ENCODE data around the gene KRTAP5-2. TPM values are rescaled to one million over a fixed set of nuclear protein-coding genes. Genes with fewer than 3 reads are reported as not detected.
"Not testable (repeated sequence)": the region's sequence is repeated elsewhere in the genome, so short reads cannot be mapped to it uniquely, and the experiment has no call there.

The KRTAP5-2 gene
- total RNA-seq, 1 experiment from 2014 or later: not detected

- peak; percentile 13 for DNase-seq (ENCODE audit: low read depth)
Observed at GRCh38 chr11:1628506-1629325, 30.6 kb upstream of the KRTAP5-2 start.

DNA sequence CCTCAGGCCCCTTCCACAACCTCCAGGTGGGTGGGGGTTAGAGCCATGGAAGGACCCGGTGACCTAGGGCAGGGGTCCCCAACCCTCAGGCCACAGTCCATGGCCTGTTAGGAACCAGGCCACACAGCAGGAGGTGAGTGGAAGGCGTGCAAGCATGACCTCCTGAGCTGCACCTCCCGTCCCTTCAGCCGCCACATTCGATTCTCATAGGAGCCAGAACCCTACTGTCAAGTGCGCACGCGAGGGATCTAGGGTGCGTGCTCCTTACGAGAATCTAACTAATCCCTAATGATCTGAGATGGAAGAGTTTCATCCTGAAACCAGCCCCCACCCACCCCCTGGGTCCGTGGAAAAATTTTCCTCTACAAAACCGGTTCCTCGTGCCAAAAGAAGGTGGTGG is 27.4 kb upstream of the KRTAP5-2 start:
- no peak for DNase-seq (ENCODE audit: low read depth)

DNA sequence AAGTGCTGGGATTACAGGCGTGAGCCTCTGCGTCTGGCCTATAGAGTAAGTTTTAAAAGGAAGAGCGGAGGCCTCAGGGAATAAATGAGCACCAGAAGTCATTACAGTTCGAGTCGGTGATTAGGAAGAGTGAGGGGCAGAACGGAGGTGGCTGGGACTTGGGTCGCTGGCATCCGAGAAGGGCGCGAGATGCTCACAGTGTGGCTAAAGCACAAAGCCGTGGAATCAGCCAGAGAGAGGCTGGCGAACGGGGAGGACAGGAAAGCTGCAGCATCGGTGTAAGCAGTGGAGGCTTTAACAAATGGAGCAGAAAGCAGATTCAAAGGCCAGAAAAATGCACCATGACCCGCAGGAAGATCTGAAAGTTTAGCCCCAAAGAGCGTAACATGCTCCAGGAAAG is 26.5 kb upstream of the KRTAP5-2 start:
- no peak for DNase-seq (ENCODE audit: low read depth)

- no peak for DNase-seq (ENCODE audit: low read depth)
Observed at GRCh38 chr11:1623716-1624115, 25.6 kb upstream of the KRTAP5-2 start.

GRCh38 chr11:1622086-1622485 is 24.0 kb upstream of the KRTAP5-2 start, which contains the start of gene KRTAP5-4:
KRTAP5-4 (minus strand) TSS chr11:1622138; CDS start chr11:1622093, 45 bp downstream.
- DNase-seq (ENCODE audit: low read depth): no peak

GRCh38 chr11:1619449-1619848 is 21.4 kb upstream of the KRTAP5-2 start:
- DNase-seq (ENCODE audit: low read depth): no peak

GRCh38 chr11:1618231-1618630 is 20.1 kb upstream of the KRTAP5-2 start:
- DNase-seq (ENCODE audit: low read depth): no peak

- DNase-seq (ENCODE audit: low read depth): no peak
Observed at GRCh38 chr11:1608363-1608762, 10.3 kb upstream of the KRTAP5-2 start, which contains the start of gene KRTAP5-3. KRTAP5-3 (minus strand) TSS chr11:1608463; CDS start chr11:1608385, 78 bp downstream.

DNA sequence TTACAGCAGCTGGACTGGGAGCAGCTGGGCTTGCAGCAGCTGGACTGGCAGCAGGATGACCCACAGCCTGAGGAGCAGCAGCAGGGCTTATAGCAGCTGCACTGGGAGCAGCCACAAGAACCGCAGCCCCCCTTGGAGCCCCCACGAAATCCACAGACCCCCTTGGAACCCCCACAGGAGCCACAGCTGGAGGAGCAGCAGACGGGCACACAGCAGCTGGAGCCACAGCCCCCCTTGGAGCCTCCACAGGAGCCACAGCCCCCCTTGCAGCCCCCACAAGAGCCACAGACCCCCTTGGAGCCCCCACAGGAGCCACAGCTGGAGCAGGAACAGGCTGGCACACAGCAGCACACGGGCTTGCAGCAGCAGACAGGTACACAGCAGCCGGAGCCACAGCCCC is 9.8 kb upstream of the KRTAP5-2 start:
- DNase-seq (ENCODE audit: low read depth): peak; percentile 42

DNA sequence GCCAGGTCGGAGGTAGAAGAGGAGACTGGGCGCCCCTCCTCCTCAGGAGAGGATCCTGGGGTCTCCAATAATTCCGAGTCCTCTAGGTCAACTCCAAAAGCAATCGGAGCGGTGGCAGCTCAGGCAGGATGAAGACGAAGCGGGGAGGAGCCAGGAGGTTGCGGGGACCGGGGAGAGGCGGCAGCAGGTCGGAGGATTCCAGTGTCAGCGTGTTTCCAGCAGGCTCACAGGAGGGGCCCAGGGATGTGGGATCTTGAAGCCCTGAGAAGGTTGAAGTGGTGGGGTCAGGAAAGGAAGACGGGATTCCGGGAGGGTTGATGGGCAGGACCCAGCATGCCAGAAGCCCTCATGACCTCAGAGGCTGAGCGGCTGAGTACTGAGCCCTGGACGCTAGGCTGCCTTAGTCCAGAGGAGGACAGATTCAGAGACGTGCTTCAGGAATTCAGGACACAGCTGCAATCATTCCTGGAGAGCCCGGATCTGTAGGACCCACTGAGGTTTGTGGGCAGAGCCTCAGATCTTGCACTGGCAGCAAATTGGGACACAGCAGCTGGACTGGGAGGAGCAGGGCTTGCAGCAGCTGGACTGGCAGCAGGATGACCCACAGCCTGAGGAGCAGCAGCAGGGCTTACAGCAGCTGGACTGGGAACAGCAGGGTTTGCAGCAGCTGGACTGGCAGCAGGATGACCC is 9.2 kb upstream of the KRTAP5-2 start:
- DNase-seq (ENCODE audit: low read depth): peak; percentile 47

GRCh38 chr11:1605923-1606322 is 7.8 kb upstream of the KRTAP5-2 start:
- DNase-seq (ENCODE audit: low read depth): not testable (repeated sequence)

GRCh38 chr11:1604711-1605110 is 6.6 kb upstream of the KRTAP5-2 start:
- no peak for DNase-seq (ENCODE audit: low read depth)

DNA sequence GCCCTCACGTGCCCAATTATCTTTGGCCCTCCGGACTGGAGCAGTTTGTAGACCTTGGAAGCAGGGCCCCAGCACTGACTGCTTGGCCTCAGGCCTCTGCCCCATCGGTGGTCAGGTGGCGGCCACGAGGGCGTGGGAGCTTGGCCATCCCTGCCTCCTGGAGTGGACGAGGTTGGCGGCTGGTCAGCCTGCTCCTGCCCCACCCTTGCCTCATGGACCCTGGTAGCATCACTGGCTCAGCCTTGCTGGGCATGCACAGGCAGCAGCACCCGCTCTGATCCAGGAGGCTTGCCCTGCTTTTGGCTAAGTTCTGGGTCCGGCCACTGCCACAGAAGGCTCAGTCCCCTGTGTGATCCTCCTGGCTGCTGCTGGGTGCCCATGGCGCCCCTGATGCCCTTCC is 6.1 kb upstream of the KRTAP5-2 start:
- DNase-seq (ENCODE audit: low read depth): no peak

DNA sequence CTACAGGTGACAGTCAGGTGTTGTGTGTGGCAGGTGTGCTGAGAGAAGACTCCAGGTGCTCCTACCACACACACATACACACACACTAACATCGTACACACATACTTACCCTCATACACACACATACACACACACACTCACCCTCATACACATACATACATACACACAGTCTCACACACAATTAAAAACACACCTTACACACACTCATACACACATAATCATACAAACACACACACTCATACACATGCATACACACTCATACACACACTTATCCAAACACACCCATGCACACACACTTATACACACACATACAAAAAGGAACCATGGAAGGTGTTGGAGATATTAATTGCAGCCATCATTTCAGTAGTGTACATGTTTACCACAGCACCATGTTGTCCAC is 5.5 kb upstream of the KRTAP5-2 start:
- DNase-seq (ENCODE audit: low read depth): no peak

- DNase-seq (ENCODE audit: low read depth): not testable (repeated sequence)
Observed at GRCh38 chr11:1601663-1602062, 3.6 kb upstream of the KRTAP5-2 start.

GRCh38 chr11:1600626-1601025 is 2.5 kb upstream of the KRTAP5-2 start:
- no peak for DNase-seq (ENCODE audit: low read depth)

GRCh38 chr11:1598816-1599215 is 722 bp upstream of the KRTAP5-2 start:
- no peak for DNase-seq (ENCODE audit: low read depth)

DNA sequence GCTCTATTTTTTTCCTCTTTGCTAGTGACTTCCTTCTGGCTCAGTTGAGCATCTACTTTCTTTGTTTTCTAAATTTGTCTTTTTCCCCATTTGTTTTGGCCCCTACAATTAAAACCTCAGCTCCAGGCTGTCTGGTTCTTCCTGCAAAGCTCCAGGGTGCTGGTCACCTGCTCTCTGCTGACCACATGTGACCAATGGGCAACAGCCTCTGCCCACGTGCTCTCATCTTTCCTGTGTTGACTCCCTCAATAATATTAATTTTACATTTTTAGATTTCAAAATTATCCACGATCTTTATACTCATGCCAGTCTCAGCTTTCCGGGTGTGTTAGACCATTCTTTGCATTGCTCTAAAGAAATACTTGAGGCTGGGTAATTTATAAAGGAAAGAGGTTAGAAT is 312 bp upstream of the KRTAP5-2 start:
- DNase-seq (ENCODE audit: low read depth): not testable (repeated sequence)

DNA sequence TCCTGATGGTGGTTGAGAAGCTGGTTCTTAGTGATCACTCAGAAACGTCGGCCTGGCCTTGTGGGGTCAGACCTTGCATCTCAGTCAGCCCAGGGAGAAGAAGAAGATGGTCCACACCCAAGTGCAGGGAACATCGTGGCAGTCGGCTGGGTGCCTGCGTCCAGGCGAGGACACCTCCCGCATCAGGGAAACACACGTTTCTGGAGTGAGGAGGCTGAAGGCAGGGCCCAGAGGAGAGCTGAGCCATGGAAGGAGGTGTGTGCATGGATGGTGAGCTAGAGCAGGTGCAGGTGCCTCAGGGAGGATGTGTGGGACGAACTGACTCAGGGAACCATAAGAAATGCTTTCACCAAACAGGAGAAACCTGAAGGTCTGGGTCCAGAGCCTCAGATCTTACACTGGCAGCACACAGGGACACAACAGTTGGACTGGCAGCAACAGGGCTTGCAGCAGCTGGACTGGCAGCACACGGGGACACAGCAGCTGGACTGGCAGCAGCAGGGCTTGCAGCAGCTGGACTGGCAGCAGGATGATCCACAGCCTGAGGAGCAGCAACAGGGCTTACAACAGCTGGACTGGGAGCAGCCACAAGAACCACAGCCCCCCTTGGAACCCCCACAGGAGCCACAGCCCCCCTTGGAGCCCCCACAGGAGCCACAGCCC is 632 bp downstream of the KRTAP5-2 start:
- DNase-seq (ENCODE audit: low read depth): no peak

DNA sequence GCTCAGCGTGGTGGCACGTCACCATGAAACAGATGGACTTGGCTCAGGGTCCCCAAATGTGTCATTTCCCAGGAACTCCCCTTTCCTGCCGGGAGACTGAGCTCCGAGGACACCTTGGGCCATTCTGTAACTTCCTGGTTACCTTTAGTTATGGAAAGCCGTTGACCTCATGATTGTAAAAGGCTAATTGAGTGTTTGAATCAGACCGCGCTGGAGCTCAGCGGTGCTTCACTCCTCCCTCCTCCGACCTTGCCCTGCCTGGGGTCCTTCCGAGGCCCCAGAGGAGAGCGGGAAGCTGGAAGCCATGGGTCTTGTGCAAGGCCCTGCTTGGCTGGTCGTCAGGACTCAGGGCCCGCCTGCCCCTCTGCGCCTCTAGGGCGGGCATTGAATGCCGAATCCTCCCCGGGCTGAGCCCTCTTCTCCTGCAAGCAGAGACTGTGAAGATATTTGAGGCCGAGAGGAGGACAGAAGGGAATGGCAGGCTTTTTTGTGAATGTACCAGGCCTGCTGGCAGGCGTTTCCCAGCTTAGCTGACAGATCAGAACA is 1.4 kb downstream of the KRTAP5-2 start:
- not testable (repeated sequence) for DNase-seq (ENCODE audit: low read depth)

- DNase-seq (ENCODE audit: low read depth): not testable (repeated sequence)
Observed at GRCh38 chr11:1595994-1596575, 2.0 kb downstream of the KRTAP5-2 start.

- DNase-seq (ENCODE audit: low read depth): no peak
Observed at GRCh38 chr11:1592628-1593027, 5.5 kb downstream of the KRTAP5-2 start.

Measured in LHCN-M2 (cell line).